Measurements from ENCODE around the gene VMAC.

The VMAC gene

GRCh38 chr19:5953680-5954213, 49.1 kb downstream of the VMAC start:
- no peak overlapping the region for H2AFZ ChIP-seq
- no peak for TF ChIP-seq CTCF (IDR thresholded peaks at IDR 0.05)
- no peaks in the 10 kb centered on the region for H3K36me3 ChIP-seq (ENCODE audit: control insufficient read depth, insufficient read depth, low read length)
- peaks cover 69% of the 10 kb centered on the region for H3K79me2 ChIP-seq
- no peak overlapping the region for H3K4me3 ChIP-seq (ENCODE audit: low read depth, low read length)
- H3K27ac ChIP-seq, result peak overlapping the region; percentile 34
- H3K9me3 ChIP-seq (ENCODE audit: control insufficient read depth, low read length), result no peaks in the 10 kb centered on the region
- H3K9ac ChIP-seq, result no peak overlapping the region
- H3K4me2 ChIP-seq (ENCODE audit: low read length), result peak overlapping the region; percentile 44
- H3K4me1 ChIP-seq, result peaks cover 25% of the 10 kb centered on the region
- no peaks in the 10 kb centered on the region for H3K27me3 ChIP-seq (ENCODE audit: control insufficient read depth, insufficient read depth, low read length)

- Histone ChIP-seq H3K79me2 (peaks cover 70% of the 10 kb centered on the region), H3K27ac (peak overlapping the region; percentile 34), H3K27me3 (ENCODE audit: control insufficient read depth, insufficient read depth, low read length) (no peaks in the 10 kb centered on the region), H3K4me3 (ENCODE audit: low read depth, low read length) (no peak overlapping the region), H2AFZ (no peak overlapping the region), H3K9me3 (ENCODE audit: control insufficient read depth, low read length) (no peaks in the 10 kb centered on the region), H3K9ac (no peak overlapping the region), H3K36me3 (ENCODE audit: control insufficient read depth, insufficient read depth, low read length) (no peaks in the 10 kb centered on the region), H3K4me2 (ENCODE audit: low read length) (peak overlapping the region; percentile 44), H3K4me1 (peaks cover 25% of the 10 kb centered on the region)
- TF ChIP-seq CTCF (IDR thresholded peaks at IDR 0.05), result no peak
Observed at GRCh38 chr19:5954293-5954692, 49.6 kb downstream of the VMAC start.

- Histone ChIP-seq H3K9ac (no peak overlapping the region), H3K4me3 (ENCODE audit: low read depth, low read length) (no peak overlapping the region), H3K27ac (no peak overlapping the region), H3K4me1 (peaks cover 30% of the 10 kb centered on the region), H3K4me2 (ENCODE audit: low read length) (no peak overlapping the region), H3K79me2 (peaks cover 70% of the 10 kb centered on the region), H3K27me3 (ENCODE audit: control insufficient read depth, insufficient read depth, low read length) (no peaks in the 10 kb centered on the region), H2AFZ (no peak overlapping the region), H3K36me3 (ENCODE audit: control insufficient read depth, insufficient read depth, low read length) (no peaks in the 10 kb centered on the region), H3K9me3 (ENCODE audit: control insufficient read depth, low read length) (no peaks in the 10 kb centered on the region)
- no peak for TF ChIP-seq CTCF (IDR thresholded peaks at IDR 0.05)
Observed at GRCh38 chr19:5955636-5955935, 50.9 kb downstream of the VMAC start.

GRCh38 chr19:5956323-5956722, 51.7 kb downstream of the VMAC start:
- Histone ChIP-seq H3K4me2 (ENCODE audit: low read length) (peak overlapping the region; percentile 46), H3K9me3 (ENCODE audit: control insufficient read depth, low read length) (no peaks in the 10 kb centered on the region), H3K4me3 (ENCODE audit: low read depth, low read length) (peak overlapping the region; percentile 7), H3K27ac (no peak overlapping the region), H3K4me1 (peaks cover 38% of the 10 kb centered on the region), H3K79me2 (peaks cover 75% of the 10 kb centered on the region), H3K36me3 (ENCODE audit: control insufficient read depth, insufficient read depth, low read length) (no peaks in the 10 kb centered on the region), H3K27me3 (ENCODE audit: control insufficient read depth, insufficient read depth, low read length) (no peaks in the 10 kb centered on the region), H3K9ac (no peak overlapping the region), H2AFZ (no peak overlapping the region)
- TF ChIP-seq CTCF (IDR thresholded peaks at IDR 0.05), result no peak

GRCh38 chr19:5956728-5957127, 52.1 kb downstream of the VMAC start:
- Histone ChIP-seq H3K79me2 (peaks cover 75% of the 10 kb centered on the region), H3K9ac (no peak overlapping the region), H3K27me3 (ENCODE audit: control insufficient read depth, insufficient read depth, low read length) (no peaks in the 10 kb centered on the region), H2AFZ (no peak overlapping the region), H3K4me3 (ENCODE audit: low read depth, low read length) (no peak overlapping the region), H3K36me3 (ENCODE audit: control insufficient read depth, insufficient read depth, low read length) (no peaks in the 10 kb centered on the region), H3K9me3 (ENCODE audit: control insufficient read depth, low read length) (no peaks in the 10 kb centered on the region), H3K4me2 (ENCODE audit: low read length) (peak overlapping the region; percentile 46), H3K27ac (no peak overlapping the region), H3K4me1 (peaks cover 42% of the 10 kb centered on the region)
- no peak for TF ChIP-seq CTCF (IDR thresholded peaks at IDR 0.05)
